ENCODE data around the gene SLC25A39. TPM values are rescaled to one million over a fixed set of nuclear protein-coding genes. Genes with fewer than 3 reads are reported as not detected.

SLC25A39 gene
- total and polyA plus RNA-seq, 9 of the 15 experiments (the other 6 are each of a cell fraction or from before 2014, with no cell fraction given), result 4.8 to 267 (median 140) TPM

DNA sequence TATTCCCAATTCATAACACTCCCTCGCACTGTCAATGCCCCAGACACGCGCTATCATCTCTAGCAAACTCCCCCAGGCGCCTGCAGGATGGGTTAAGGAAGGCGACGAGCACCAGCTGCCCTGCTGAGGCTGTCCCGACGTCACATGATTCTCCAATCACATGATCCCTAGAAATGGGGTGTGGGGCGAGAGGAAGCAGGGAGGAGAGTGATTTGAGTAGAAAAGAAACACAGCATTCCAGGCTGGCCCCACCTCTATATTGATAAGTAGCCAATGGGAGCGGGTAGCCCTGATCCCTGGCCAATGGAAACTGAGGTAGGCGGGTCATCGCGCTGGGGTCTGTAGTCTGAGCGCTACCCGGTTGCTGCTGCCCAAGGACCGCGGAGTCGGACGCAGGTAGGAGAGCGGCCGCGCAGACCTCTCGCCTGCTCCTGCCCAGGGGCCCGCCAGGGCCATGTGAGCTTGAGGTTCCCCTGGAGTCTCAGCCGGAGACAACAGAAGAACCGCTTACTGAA is 20.4 kb upstream of the SLC25A39 start, which contains the start of gene GRN (continued):
- TF ChIP-seq, protein P1, sequence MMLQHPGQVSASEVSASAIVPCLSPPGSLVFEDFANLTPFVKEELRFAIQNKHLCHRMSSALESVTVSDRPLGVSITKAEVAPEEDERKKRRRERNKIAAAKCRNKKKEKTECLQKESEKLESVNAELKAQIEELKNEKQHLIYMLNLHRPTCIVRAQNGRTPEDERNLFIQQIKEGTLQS (IDR thresholded peaks at IDR 0.05), result no peak
- TF ChIP-seq, protein P1 (CRISPR knock-in tag; conservative IDR thresholded peaks at IDR 0.05), result no peak
- TF ChIP-seq, protein P2, sequence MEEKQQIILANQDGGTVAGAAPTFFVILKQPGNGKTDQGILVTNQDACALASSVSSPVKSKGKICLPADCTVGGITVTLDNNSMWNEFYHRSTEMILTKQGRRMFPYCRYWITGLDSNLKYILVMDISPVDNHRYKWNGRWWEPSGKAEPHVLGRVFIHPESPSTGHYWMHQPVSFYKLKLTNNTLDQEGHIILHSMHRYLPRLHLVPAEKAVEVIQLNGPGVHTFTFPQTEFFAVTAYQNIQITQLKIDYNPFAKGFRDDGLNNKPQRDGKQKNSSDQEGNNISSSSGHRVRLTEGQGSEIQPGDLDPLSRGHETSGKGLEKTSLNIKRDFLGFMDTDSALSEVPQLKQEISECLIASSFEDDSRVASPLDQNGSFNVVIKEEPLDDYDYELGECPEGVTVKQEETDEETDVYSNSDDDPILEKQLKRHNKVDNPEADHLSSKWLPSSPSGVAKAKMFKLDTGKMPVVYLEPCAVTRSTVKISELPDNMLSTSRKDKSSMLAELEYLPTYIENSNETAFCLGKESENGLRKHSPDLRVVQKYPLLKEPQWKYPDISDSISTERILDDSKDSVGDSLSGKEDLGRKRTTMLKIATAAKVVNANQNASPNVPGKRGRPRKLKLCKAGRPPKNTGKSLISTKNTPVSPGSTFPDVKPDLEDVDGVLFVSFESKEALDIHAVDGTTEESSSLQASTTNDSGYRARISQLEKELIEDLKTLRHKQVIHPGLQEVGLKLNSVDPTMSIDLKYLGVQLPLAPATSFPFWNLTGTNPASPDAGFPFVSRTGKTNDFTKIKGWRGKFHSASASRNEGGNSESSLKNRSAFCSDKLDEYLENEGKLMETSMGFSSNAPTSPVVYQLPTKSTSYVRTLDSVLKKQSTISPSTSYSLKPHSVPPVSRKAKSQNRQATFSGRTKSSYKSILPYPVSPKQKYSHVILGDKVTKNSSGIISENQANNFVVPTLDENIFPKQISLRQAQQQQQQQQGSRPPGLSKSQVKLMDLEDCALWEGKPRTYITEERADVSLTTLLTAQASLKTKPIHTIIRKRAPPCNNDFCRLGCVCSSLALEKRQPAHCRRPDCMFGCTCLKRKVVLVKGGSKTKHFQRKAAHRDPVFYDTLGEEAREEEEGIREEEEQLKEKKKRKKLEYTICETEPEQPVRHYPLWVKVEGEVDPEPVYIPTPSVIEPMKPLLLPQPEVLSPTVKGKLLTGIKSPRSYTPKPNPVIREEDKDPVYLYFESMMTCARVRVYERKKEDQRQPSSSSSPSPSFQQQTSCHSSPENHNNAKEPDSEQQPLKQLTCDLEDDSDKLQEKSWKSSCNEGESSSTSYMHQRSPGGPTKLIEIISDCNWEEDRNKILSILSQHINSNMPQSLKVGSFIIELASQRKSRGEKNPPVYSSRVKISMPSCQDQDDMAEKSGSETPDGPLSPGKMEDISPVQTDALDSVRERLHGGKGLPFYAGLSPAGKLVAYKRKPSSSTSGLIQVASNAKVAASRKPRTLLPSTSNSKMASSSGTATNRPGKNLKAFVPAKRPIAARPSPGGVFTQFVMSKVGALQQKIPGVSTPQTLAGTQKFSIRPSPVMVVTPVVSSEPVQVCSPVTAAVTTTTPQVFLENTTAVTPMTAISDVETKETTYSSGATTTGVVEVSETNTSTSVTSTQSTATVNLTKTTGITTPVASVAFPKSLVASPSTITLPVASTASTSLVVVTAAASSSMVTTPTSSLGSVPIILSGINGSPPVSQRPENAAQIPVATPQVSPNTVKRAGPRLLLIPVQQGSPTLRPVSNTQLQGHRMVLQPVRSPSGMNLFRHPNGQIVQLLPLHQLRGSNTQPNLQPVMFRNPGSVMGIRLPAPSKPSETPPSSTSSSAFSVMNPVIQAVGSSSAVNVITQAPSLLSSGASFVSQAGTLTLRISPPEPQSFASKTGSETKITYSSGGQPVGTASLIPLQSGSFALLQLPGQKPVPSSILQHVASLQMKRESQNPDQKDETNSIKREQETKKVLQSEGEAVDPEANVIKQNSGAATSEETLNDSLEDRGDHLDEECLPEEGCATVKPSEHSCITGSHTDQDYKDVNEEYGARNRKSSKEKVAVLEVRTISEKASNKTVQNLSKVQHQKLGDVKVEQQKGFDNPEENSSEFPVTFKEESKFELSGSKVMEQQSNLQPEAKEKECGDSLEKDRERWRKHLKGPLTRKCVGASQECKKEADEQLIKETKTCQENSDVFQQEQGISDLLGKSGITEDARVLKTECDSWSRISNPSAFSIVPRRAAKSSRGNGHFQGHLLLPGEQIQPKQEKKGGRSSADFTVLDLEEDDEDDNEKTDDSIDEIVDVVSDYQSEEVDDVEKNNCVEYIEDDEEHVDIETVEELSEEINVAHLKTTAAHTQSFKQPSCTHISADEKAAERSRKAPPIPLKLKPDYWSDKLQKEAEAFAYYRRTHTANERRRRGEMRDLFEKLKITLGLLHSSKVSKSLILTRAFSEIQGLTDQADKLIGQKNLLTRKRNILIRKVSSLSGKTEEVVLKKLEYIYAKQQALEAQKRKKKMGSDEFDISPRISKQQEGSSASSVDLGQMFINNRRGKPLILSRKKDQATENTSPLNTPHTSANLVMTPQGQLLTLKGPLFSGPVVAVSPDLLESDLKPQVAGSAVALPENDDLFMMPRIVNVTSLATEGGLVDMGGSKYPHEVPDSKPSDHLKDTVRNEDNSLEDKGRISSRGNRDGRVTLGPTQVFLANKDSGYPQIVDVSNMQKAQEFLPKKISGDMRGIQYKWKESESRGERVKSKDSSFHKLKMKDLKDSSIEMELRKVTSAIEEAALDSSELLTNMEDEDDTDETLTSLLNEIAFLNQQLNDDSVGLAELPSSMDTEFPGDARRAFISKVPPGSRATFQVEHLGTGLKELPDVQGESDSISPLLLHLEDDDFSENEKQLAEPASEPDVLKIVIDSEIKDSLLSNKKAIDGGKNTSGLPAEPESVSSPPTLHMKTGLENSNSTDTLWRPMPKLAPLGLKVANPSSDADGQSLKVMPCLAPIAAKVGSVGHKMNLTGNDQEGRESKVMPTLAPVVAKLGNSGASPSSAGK (IDR thresholded peaks at IDR 0.05), result peak; percentile 97
- TF ChIP-seq, protein P3, sequence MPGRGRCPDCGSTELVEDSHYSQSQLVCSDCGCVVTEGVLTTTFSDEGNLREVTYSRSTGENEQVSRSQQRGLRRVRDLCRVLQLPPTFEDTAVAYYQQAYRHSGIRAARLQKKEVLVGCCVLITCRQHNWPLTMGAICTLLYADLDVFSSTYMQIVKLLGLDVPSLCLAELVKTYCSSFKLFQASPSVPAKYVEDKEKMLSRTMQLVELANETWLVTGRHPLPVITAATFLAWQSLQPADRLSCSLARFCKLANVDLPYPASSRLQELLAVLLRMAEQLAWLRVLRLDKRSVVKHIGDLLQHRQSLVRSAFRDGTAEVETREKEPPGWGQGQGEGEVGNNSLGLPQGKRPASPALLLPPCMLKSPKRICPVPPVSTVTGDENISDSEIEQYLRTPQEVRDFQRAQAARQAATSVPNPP (IDR thresholded peaks at IDR 0.05; ENCODE audit: borderline replicate concordance, insufficient read depth, insufficient read length), result no peak
- TF ChIP-seq ZBTB17 (CRISPR knock-in tag; IDR thresholded peaks at IDR 0.05), result no peak
- TF ChIP-seq, protein P4, sequence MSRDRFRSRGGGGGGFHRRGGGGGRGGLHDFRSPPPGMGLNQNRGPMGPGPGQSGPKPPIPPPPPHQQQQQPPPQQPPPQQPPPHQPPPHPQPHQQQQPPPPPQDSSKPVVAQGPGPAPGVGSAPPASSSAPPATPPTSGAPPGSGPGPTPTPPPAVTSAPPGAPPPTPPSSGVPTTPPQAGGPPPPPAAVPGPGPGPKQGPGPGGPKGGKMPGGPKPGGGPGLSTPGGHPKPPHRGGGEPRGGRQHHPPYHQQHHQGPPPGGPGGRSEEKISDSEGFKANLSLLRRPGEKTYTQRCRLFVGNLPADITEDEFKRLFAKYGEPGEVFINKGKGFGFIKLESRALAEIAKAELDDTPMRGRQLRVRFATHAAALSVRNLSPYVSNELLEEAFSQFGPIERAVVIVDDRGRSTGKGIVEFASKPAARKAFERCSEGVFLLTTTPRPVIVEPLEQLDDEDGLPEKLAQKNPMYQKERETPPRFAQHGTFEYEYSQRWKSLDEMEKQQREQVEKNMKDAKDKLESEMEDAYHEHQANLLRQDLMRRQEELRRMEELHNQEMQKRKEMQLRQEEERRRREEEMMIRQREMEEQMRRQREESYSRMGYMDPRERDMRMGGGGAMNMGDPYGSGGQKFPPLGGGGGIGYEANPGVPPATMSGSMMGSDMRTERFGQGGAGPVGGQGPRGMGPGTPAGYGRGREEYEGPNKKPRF (IDR thresholded peaks at IDR 0.05; ENCODE audit: low read depth, low read length), result no peak
- TF ChIP-seq NCOA4 (IDR thresholded peaks at IDR 0.05; ENCODE audit: partially characterized antibody), result no peak
- TF ChIP-seq NUFIP1 (IDR thresholded peaks at IDR 0.05; ENCODE audit: partially characterized antibody), result no peak
- peak; percentile 59; the same call in 1 of the 2 replicates for TF ChIP-seq MTA3 (IDR thresholded peaks at IDR 0.05; ENCODE audit: borderline replicate concordance)
- TF ChIP-seq MCM5 (IDR thresholded peaks at IDR 0.05; ENCODE audit: low read depth), result no peak
- TF ChIP-seq MIER1 (IDR thresholded peaks at IDR 0.05; ENCODE audit: low read depth), result no peak
- no peak for TF ChIP-seq MEIS2 (IDR thresholded peaks at IDR 0.05; ENCODE audit: partially characterized antibody)
- no peak for TF ChIP-seq KLF1 (tag; IDR thresholded peaks at IDR 0.05)
